Neuronal stem cell (in vitro differentiated cells): ENCODE measurements around the gene TSPO.
A peak's percentile ranks its signal among the peaks of the same experiment; 100 is the strongest.

ENCODE experiments used
- DNase-seq: peaks from one replicate; pipeline ENCODE4 v3.0.0-alpha.2; 2013; ENCODE audit warnings: low spot score
- H2AFZ ChIP-seq: one replicate; pipeline ENCODE4 v1.6.1; 2013; ENCODE audit warnings: mild to moderate bottlenecking, low read length, inconsistent platforms
- H2AK5ac ChIP-seq: 2 replicates; pipeline ENCODE4 v1.6.1; 2013; ENCODE audit warnings: low read depth, mild to moderate bottlenecking, inconsistent platforms, low read length, moderate library complexity, mixed read lengths
- H2BK120ac ChIP-seq: 2 replicates; pipeline ENCODE4 v1.6.1; 2013; ENCODE audit warnings: low read depth, mild to moderate bottlenecking, inconsistent platforms, low read length, moderate library complexity, mixed read lengths
- H2BK12ac ChIP-seq: one replicate; pipeline ENCODE4 v1.6.1; 2013; ENCODE audit warnings: low read length, inconsistent platforms
- H2BK15ac ChIP-seq: 2 replicates; pipeline ENCODE4 v1.6.1; 2013; ENCODE audit warnings: mild to moderate bottlenecking, low read length, inconsistent platforms, mixed read lengths
- H2BK5ac ChIP-seq: one replicate; pipeline ENCODE4 v1.6.1; 2013; ENCODE audit warnings: inconsistent platforms, mild to moderate bottlenecking, low read length, moderate library complexity
- H3K14ac ChIP-seq: one replicate; pipeline ENCODE4 v1.6.1; 2013; ENCODE audit warnings: low read length, inconsistent platforms
- H3K18ac ChIP-seq: 2 replicates; pipeline ENCODE4 v1.6.1; 2013; ENCODE audit warnings: low read length, inconsistent platforms
- H3K23ac ChIP-seq: 2 replicates; pipeline ENCODE4 v1.6.1; 2013; ENCODE audit warnings: low read depth, mild to moderate bottlenecking, mixed read lengths, low read length, inconsistent platforms; ENCODE audit not compliant: poor library complexity
- H3K27ac ChIP-seq: replicated peaks from 3 replicates; pipeline ENCODE4 v1.5.1; 2013; ENCODE audit warnings: low read length, inconsistent platforms
- H3K27me3 ChIP-seq, 3 experiments: 2 replicates each; pipeline ENCODE4 v1.6.1; 2013; ENCODE audit warnings: low read length in 3 of 3, mild to moderate bottlenecking in 2 of 3, inconsistent platforms in 1 of 3, low read depth in 1 of 3, mixed read lengths in 1 of 3, moderate library complexity in 1 of 3; ENCODE audit not compliant: control insufficient read depth in 3 of 3, insufficient read depth in 3 of 3
- H3K36me3 ChIP-seq, 2 donors: replicated peaks in 1 of 2; 2 replicates each; pipeline ENCODE4 v1.6.1; 2013; ENCODE audit warnings: low read length in 2 of 2; ENCODE audit not compliant: control insufficient read depth in 2 of 2, insufficient read depth in 2 of 2
- H3K4ac ChIP-seq: 2 replicates; pipeline ENCODE4 v1.6.1; 2013; ENCODE audit warnings: inconsistent platforms, mild to moderate bottlenecking, low read length, moderate library complexity
- H3K4me1 ChIP-seq, 2 donors: 1 replicate in 1 of 2; 2 replicates in 1 of 2; pipeline ENCODE4 v1.6.1; 2013; ENCODE audit warnings: low read length in 2 of 2, low read depth in 1 of 2; ENCODE audit not compliant: control insufficient read depth in 2 of 2, insufficient read depth in 1 of 2
- H3K4me2 ChIP-seq: one replicate; pipeline ENCODE4 v1.6.1; 2013; ENCODE audit warnings: mild to moderate bottlenecking, low read length, inconsistent platforms; ENCODE audit not compliant: insufficient read depth, poor library complexity, severe bottlenecking
- H3K4me3 ChIP-seq, 2 donors: 2 replicates each; pipeline ENCODE4 v1.5.1; 2013; ENCODE audit warnings: low read length in 2 of 2, mild to moderate bottlenecking in 2 of 2, inconsistent platforms in 1 of 2, moderate library complexity in 1 of 2
- H3K79me1 ChIP-seq: one replicate; pipeline ENCODE4 v1.6.1; 2013; ENCODE audit warnings: low read depth, mild to moderate bottlenecking, inconsistent platforms, low read length, moderate library complexity
- H3K9ac ChIP-seq: one replicate; pipeline ENCODE4 v1.6.1; 2013; ENCODE audit warnings: mild to moderate bottlenecking, low read depth, low read length, inconsistent platforms; ENCODE audit not compliant: poor library complexity
- H3K9me3 ChIP-seq, 2 donors: replicated peaks in 1 of 2; 2 replicates each; pipeline versions ENCODE3 to v1.6.1; 2013; ENCODE audit warnings: low read length in 2 of 2, mild to moderate bottlenecking in 2 of 2, inconsistent platforms in 1 of 2, low read depth in 1 of 2, mixed read lengths in 1 of 2, moderate library complexity in 1 of 2; ENCODE audit not compliant: control insufficient read depth in 2 of 2, insufficient read depth in 1 of 2
- H4K8ac ChIP-seq: one replicate; pipeline ENCODE4 v1.6.1; 2013; ENCODE audit warnings: low read depth, mild to moderate bottlenecking, inconsistent platforms, low read length, moderate library complexity
- H4K91ac ChIP-seq: one replicate; pipeline ENCODE4 v1.6.1; 2013; ENCODE audit warnings: low read length, low read depth, mild to moderate bottlenecking, inconsistent platforms; ENCODE audit not compliant: poor library complexity
- WGBS, 2 donors: extraction: QIAGEN DNeasy Blood & Tissue Kit; methylation state at CpG; one replicate each; pipeline ENCODE4 v1.1.7; 2013; ENCODE audit warnings: missing lambda C conversion rate in 2 of 2, mixed read lengths in 1 of 2; ENCODE audit not compliant: insufficient read length in 2 of 2, insufficient replicate concordance in 1 of 2; ENCODE audit errors: extremely low coverage in 2 of 2; 5-methylcytosine and 5-hydroxymethylcytosine counted together

Gene TSPO

GRCh38 chr22:43160497-43161126 is 9.3 kb downstream of the TSPO start:
- no peak for DNase-seq
- Histone ChIP-seq H3K4ac (no peak overlapping the region), H3K4me1 (peaks cover 0 to 4% of the 10 kb centered on the region in 2 donors), H2BK5ac (no peak overlapping the region), H3K4me2 (no peak overlapping the region), H4K91ac (no peak overlapping the region), H3K79me1 (no peaks in the 10 kb centered on the region), H4K8ac (no peak overlapping the region), H2AK5ac (no peak overlapping the region), H2AFZ (no peak overlapping the region), H3K23ac (no peak overlapping the region), H2BK120ac (no peak overlapping the region), H2BK12ac (no peak overlapping the region), H3K18ac (no peak overlapping the region), H3K36me3 (no peaks in the 10 kb centered on the region), H2BK15ac (no peak overlapping the region), H3K27me3 (no peaks in the 10 kb centered on the region), H3K4me3 (no peak overlapping the region), H3K14ac (no peak overlapping the region), H3K9me3 (no peaks in the 10 kb centered on the region), H3K27ac (no peak overlapping the region), H3K9ac (no peak overlapping the region)
- WGBS, 2 donors = no CpG with 5 or more reads among the region's 8 CpGs

GRCh38 chr22:43162412-43163150 is 11.2 kb downstream of the TSPO start:
- no peak overlapping the region for H4K8ac ChIP-seq
- H3K4me3 ChIP-seq = no peak overlapping the region
- no peak overlapping the region for H3K4ac ChIP-seq
- H3K9me3 ChIP-seq = no peaks in the 10 kb centered on the region
- H3K79me1 ChIP-seq = peaks cover 2% of the 10 kb centered on the region
- H3K23ac ChIP-seq = peak overlapping the region; percentile 85
- no peak overlapping the region for H3K18ac ChIP-seq
- H4K91ac ChIP-seq = no peak overlapping the region
- H3K14ac ChIP-seq = no peak overlapping the region
- H3K27ac ChIP-seq = no peak overlapping the region
- H2BK5ac ChIP-seq = no peak overlapping the region
- no CpG with 5 or more reads among the region's 24 CpGs for WGBS, 2 donors
- no peak overlapping the region for H3K9ac ChIP-seq
- no peak overlapping the region for H2BK120ac ChIP-seq
- H2BK12ac ChIP-seq = no peak overlapping the region
- peaks cover 2 to 6% of the 10 kb centered on the region in 2 donors for H3K36me3 ChIP-seq
- no peak overlapping the region for H2AFZ ChIP-seq
- DNase-seq = no peak
- peaks cover 0 to 4% of the 10 kb centered on the region in 2 donors for H3K4me1 ChIP-seq
- no peaks in the 10 kb centered on the region for H3K27me3 ChIP-seq
- no peak overlapping the region for H2AK5ac ChIP-seq
- H3K4me2 ChIP-seq = no peak overlapping the region
- H2BK15ac ChIP-seq = no peak overlapping the region

GRCh38 chr22:43163241-43163795 is 12.0 kb downstream of the TSPO start:
- peak overlapping the region; percentile 59 for H2AFZ ChIP-seq
- peaks cover 10 to 13% of the 10 kb centered on the region in 2 donors for H3K36me3 ChIP-seq
- no peak overlapping the region for H3K4me2 ChIP-seq
- no peaks in the 10 kb centered on the region for H3K27me3 ChIP-seq
- peak overlapping the region; percentile 85 for H3K23ac ChIP-seq
- no peaks in the 10 kb centered on the region for H3K9me3 ChIP-seq
- no peak overlapping the region for H3K4ac ChIP-seq
- no peak overlapping the region for H4K8ac ChIP-seq
- no CpG with 5 or more reads among the region's 18 CpGs for WGBS, 2 donors
- no peak overlapping the region for H2BK15ac ChIP-seq
- no peak overlapping the region for H3K27ac ChIP-seq
- no peak overlapping the region for H3K4me3 ChIP-seq
- peak overlapping the region; percentile 61 for H2AK5ac ChIP-seq
- no peak for DNase-seq
- peaks cover 0 to 4% of the 10 kb centered on the region in 2 donors for H3K4me1 ChIP-seq
- H2BK5ac ChIP-seq = no peak overlapping the region
- no peak overlapping the region for H2BK120ac ChIP-seq
- H2BK12ac ChIP-seq = no peak overlapping the region
- H4K91ac ChIP-seq = no peak overlapping the region
- peak overlapping the region; percentile 60 for H3K9ac ChIP-seq
- peak overlapping the region; percentile 13 for H3K18ac ChIP-seq
- peak overlapping the region; percentile 47 for H3K14ac ChIP-seq
- H3K79me1 ChIP-seq = peaks cover 2% of the 10 kb centered on the region

- H2AFZ ChIP-seq = no peak overlapping the region
- H3K27me3 ChIP-seq = no peaks in the 10 kb centered on the region
- H3K18ac ChIP-seq = no peak overlapping the region
- H2BK12ac ChIP-seq = no peak overlapping the region
- H3K4ac ChIP-seq = no peak overlapping the region
- H4K91ac ChIP-seq = no peak overlapping the region
- no CpG with 5 or more reads among the region's 16 CpGs for WGBS, 2 donors
- H2BK120ac ChIP-seq = no peak overlapping the region
- H3K4me2 ChIP-seq = no peak overlapping the region
- H3K14ac ChIP-seq = no peak overlapping the region
- H2BK15ac ChIP-seq = no peak overlapping the region
- H3K23ac ChIP-seq = no peak overlapping the region
- peaks cover 13 to 26% of the 10 kb centered on the region in 2 donors for H3K36me3 ChIP-seq
- H3K9me3 ChIP-seq = no peaks in the 10 kb centered on the region
- no peak overlapping the region for H3K4me3 ChIP-seq
- H3K4me1 ChIP-seq = peaks cover 0 to 4% of the 10 kb centered on the region in 2 donors
- no peak for DNase-seq
- no peak overlapping the region for H3K27ac ChIP-seq
- peaks cover 2% of the 10 kb centered on the region for H3K79me1 ChIP-seq
- no peak overlapping the region for H2AK5ac ChIP-seq
- H3K9ac ChIP-seq = no peak overlapping the region
- H2BK5ac ChIP-seq = no peak overlapping the region
- H4K8ac ChIP-seq = no peak overlapping the region
These were observed 13.3 kb downstream of the TSPO start for GRCh38 chr22:43164636-43165035.
